ENCODE measurements around the gene ADARB1. TPM values are rescaled to one million over a fixed set of nuclear protein-coding genes. Genes with fewer than 3 reads are reported as not detected.

Gene ADARB1
- total RNA-seq, 1 experiment from 2014 or later, result 15.8 TPM

DNA sequence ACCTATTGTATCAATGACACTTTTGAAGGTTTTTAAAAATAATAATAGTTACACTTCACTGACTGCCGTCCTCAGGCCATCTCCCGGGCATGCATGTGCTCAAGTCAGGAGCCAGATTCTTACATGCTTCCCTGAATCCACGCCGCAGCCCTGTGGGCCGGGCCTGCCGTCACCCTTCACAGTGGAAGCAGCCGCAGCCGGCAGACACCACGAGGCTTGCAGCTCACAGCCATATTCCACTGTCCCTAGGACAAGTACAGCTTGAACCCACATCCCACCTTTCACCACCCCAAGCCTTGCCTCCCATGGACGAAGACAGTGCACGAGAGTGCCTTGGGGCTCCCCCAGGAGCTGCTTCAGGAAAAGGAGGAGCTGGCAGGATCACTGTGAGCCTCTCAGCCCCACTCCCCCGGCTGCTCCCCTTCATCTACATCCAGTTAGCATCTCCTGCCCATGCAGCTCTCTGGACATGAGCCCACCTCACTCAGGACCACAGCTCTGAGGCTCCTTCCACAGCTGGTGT, 136.1 kb downstream of the ADARB1 start:
- no peak overlapping the region for H3K23ac ChIP-seq (ENCODE audit: insufficient read length, low read depth, low read length)
- no CpG with 5 or more reads among the region's 12 CpGs for WGBS (ENCODE audit: extremely low coverage, insufficient read length, low lambda C conversion rate)
- H3T11ph ChIP-seq (ENCODE audit: low read length), result no peak overlapping the region
- H2BK15ac ChIP-seq (ENCODE audit: low read depth, low read length), result no peak overlapping the region
- H3K4ac ChIP-seq (ENCODE audit: low read depth, low read length), result no peak overlapping the region
- H2AFZ ChIP-seq (ENCODE audit: low read length), result no peak overlapping the region
- no peak overlapping the region for H2BK5ac ChIP-seq (ENCODE audit: insufficient read length, low read length)
- TF ChIP-seq, protein P1, sequence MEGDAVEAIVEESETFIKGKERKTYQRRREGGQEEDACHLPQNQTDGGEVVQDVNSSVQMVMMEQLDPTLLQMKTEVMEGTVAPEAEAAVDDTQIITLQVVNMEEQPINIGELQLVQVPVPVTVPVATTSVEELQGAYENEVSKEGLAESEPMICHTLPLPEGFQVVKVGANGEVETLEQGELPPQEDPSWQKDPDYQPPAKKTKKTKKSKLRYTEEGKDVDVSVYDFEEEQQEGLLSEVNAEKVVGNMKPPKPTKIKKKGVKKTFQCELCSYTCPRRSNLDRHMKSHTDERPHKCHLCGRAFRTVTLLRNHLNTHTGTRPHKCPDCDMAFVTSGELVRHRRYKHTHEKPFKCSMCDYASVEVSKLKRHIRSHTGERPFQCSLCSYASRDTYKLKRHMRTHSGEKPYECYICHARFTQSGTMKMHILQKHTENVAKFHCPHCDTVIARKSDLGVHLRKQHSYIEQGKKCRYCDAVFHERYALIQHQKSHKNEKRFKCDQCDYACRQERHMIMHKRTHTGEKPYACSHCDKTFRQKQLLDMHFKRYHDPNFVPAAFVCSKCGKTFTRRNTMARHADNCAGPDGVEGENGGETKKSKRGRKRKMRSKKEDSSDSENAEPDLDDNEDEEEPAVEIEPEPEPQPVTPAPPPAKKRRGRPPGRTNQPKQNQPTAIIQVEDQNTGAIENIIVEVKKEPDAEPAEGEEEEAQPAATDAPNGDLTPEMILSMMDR (conservative IDR thresholded peaks at IDR 0.05), result no peak
- H3K4me3 Mint-ChIP-seq, result no peak overlapping the region
- H4K91ac ChIP-seq (ENCODE audit: insufficient read length, low read depth, low read length), result no peak overlapping the region
- H3K27ac ChIP-seq (ENCODE audit: insufficient read length, low read depth, low read length), result no peak overlapping the region
- no peak overlapping the region for H3K9ac ChIP-seq (ENCODE audit: extremely low read depth, insufficient read length, low read length)
- no peak overlapping the region for H4K5ac ChIP-seq (ENCODE audit: insufficient read length, low read depth, low read length)
- H3K27me3 Mint-ChIP-seq (ENCODE audit: low read depth), result no peaks in the 10 kb centered on the region
- peak overlapping the region in 1 of 3 experiments; percentile 54; a peak in 2 of 7 replicates for H3K27ac Mint-ChIP-seq
- H3K4me1 Mint-ChIP-seq, result no peaks in the 10 kb centered on the region
- H3K4me2 ChIP-seq (ENCODE audit: insufficient read depth, insufficient read length, low read length), result no peak overlapping the region
- H4K8ac ChIP-seq (replicated peaks; ENCODE audit: insufficient read length, low read depth, low read length), result no peak overlapping the region
- no peak for DNase-seq
- H3K9me3 Mint-ChIP-seq, result no peaks in the 10 kb centered on the region; a peak in 1 of 5 replicates
- H3K18ac ChIP-seq (ENCODE audit: insufficient read length, low read depth, low read length), result no peak overlapping the region
- no peak overlapping the region for H2BK120ac ChIP-seq (ENCODE audit: low read depth, low read length, poor library complexity, severe bottlenecking)
- H3K79me1 ChIP-seq (ENCODE audit: insufficient read depth, low read depth, low read length, poor library complexity, severe bottlenecking), result no peaks in the 10 kb centered on the region
- H3K9me3 ChIP-seq (ENCODE audit: control insufficient read depth, low read depth, low read length), result no peaks in the 10 kb centered on the region
- H2BK12ac ChIP-seq (ENCODE audit: insufficient read length, low read depth, low read length), result no peak overlapping the region
- peaks cover 0 to 2% (median 0%) of the 10 kb centered on the region in 3 experiments; a peak in 3 of 7 replicates for H3K36me3 Mint-ChIP-seq (ENCODE audit: insufficient read depth in 1 of 3, low read depth in 3 of 3)
- no peaks in the 10 kb centered on the region for H3K27me3 ChIP-seq (ENCODE audit: insufficient read depth, low read length)
- H3K14ac ChIP-seq (ENCODE audit: insufficient read depth, low read length), result no peak overlapping the region
- no peaks in the 10 kb centered on the region for H3K23me2 ChIP-seq (ENCODE audit: insufficient read length, low read depth, low read length, poor library complexity, severe bottlenecking)
- no peak overlapping the region for H2AK5ac ChIP-seq (ENCODE audit: insufficient read length, low read length)
- H3K4me1 ChIP-seq (ENCODE audit: insufficient read depth, low read length), result no peaks in the 10 kb centered on the region
- no peak overlapping the region for H2BK20ac ChIP-seq (ENCODE audit: low read depth, low read length, poor library complexity, severe bottlenecking)
- H4K20me1 ChIP-seq (ENCODE audit: control insufficient read depth, insufficient read depth, insufficient read length), result no peaks in the 10 kb centered on the region
- H3K56ac ChIP-seq (ENCODE audit: insufficient read length, low read depth, low read length), result no peak overlapping the region
- H3K79me2 ChIP-seq (ENCODE audit: insufficient read depth, low read length), result no peaks in the 10 kb centered on the region
